Neutrophil (primary cell): ENCODE results near the gene CEMIP2.

Experiments used
- H3K27ac ChIP-seq: fragments of 200-600 bp; sonication (generic); 2 replicates; pipeline ENCODE4 v1.5.1; 2016; ENCODE audit warnings: mild to moderate bottlenecking, moderate library complexity
- H3K27me3 ChIP-seq: fragments of 200-600 bp; sonication (generic); 2 replicates; pipeline ENCODE4 v1.6.0; 2016; ENCODE audit warnings: mild to moderate bottlenecking
- H3K36me3 ChIP-seq: fragments of 200-600 bp; sonication (generic); 2 replicates; pipeline ENCODE4 v1.5.1; 2017
- H3K4me1 ChIP-seq, 2 experiments: fragments of 200-600 bp in 1 of 2; sonication (generic) in 1 of 2; 1 replicate in 1 of 2; 2 replicates in 1 of 2; pipeline versions ENCODE4 v1.5.1 to v1.6.1; 2013 to 2016; ENCODE audit warnings: low read depth in 1 of 2, low read length in 1 of 2, mild to moderate bottlenecking in 1 of 2, moderate library complexity in 1 of 2; ENCODE audit not compliant: control insufficient read depth in 1 of 2, insufficient read depth in 1 of 2
- H3K4me3 ChIP-seq, 2 experiments: fragments of 200-600 bp in 1 of 2; sonication (generic) in 1 of 2; 1 replicate in 1 of 2; 2 replicates in 1 of 2; pipeline ENCODE4 v1.5.1; 2013 to 2016; ENCODE audit warnings: low read depth in 1 of 2, low read length in 1 of 2, mild to moderate bottlenecking in 1 of 2, moderate library complexity in 1 of 2
- H3K9me3 ChIP-seq: fragments of 200-600 bp; sonication (generic); 2 replicates; pipeline ENCODE4 v1.5.1; 2016
- TF ChIP-seq, protein P1 (sequence below): fragments of 200-600 bp; sonication (generic); IDR thresholded peaks from 2 replicates; pipeline ENCODE4 v1.5.1; 2016; ENCODE audit warnings: antibody characterized with exemption

CEMIP2 gene

DNA sequence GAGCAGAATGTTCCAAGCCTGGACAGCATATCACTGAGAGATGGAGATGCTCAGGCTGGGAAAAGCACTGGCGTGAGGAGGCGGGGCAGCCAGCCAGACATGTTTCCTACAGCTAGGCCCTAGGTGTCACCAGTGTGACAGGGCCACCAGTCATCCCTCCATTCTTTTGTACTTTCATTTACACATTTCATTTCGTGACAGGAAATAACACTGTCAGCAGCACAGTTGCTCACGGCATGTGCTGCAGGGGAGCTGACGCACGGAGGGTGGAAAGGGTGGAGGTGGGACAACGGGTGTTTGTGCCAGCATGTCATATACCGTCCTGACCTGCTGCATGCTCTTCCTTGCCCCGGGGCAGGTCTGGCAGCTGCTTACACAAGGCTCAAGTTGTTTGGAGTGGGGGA is 14.8 kb upstream of the CEMIP2 start:
- TF ChIP-seq, protein P1, sequence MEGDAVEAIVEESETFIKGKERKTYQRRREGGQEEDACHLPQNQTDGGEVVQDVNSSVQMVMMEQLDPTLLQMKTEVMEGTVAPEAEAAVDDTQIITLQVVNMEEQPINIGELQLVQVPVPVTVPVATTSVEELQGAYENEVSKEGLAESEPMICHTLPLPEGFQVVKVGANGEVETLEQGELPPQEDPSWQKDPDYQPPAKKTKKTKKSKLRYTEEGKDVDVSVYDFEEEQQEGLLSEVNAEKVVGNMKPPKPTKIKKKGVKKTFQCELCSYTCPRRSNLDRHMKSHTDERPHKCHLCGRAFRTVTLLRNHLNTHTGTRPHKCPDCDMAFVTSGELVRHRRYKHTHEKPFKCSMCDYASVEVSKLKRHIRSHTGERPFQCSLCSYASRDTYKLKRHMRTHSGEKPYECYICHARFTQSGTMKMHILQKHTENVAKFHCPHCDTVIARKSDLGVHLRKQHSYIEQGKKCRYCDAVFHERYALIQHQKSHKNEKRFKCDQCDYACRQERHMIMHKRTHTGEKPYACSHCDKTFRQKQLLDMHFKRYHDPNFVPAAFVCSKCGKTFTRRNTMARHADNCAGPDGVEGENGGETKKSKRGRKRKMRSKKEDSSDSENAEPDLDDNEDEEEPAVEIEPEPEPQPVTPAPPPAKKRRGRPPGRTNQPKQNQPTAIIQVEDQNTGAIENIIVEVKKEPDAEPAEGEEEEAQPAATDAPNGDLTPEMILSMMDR: no peak
- Histone ChIP-seq H3K4me1 (no peaks in the 10 kb centered on the region), H3K36me3 (no peaks in the 10 kb centered on the region), H3K27me3 (no peaks in the 10 kb centered on the region), H3K9me3 (no peaks in the 10 kb centered on the region), H3K27ac (no peak overlapping the region), H3K4me3 (no peak overlapping the region)

DNA sequence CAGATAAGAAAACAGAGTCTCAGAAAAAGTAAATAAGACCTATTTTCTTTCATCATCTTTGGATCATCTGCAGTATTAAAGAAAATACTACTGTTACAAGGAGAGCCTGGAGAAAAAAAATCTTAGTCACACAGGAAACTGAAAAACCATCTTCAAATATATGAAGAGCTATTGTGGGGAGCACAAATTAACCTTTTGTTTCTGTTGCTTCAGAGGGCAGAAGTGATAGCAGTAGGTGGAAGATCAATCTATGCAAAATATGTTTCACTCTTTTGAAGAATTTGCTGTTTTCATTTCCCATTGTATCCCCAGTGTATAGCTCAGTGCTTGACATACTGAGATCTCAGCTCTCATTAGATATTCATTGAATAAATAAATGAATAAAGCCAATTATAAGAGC is 13.1 kb upstream of the CEMIP2 start:
- Histone ChIP-seq H3K27me3 (no peaks in the 10 kb centered on the region), H3K4me1 (no peaks in the 10 kb centered on the region), H3K36me3 (no peaks in the 10 kb centered on the region), H3K4me3 (no peak overlapping the region), H3K27ac (no peak overlapping the region), H3K9me3 (no peaks in the 10 kb centered on the region)
- TF ChIP-seq, protein P1: no peak

DNA sequence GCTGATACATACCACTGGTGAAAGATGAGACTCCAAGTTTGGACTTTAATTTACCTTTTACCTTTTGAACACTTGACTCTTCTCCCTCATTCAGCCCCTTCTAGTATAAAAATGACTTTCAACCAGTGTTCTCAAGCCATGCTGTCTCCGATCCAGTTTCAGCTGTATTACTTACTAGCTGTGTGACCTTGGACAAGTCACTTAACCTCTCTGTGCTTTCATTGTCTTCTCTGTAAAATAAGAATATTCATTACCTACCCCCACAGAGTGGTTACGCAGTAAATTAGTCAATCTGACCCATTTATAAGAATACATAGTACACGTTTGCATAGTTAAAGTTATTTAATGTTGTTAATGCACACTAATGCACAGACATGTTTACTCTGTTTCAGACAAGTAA is 12.6 kb upstream of the CEMIP2 start:
- no peak overlapping the region for H3K4me3 ChIP-seq
- no peaks in the 10 kb centered on the region for H3K27me3 ChIP-seq
- H3K4me1 ChIP-seq: no peaks in the 10 kb centered on the region
- H3K36me3 ChIP-seq: no peaks in the 10 kb centered on the region
- H3K27ac ChIP-seq: no peak overlapping the region
- no peaks in the 10 kb centered on the region for H3K9me3 ChIP-seq
- TF ChIP-seq, protein P1: no peak

DNA sequence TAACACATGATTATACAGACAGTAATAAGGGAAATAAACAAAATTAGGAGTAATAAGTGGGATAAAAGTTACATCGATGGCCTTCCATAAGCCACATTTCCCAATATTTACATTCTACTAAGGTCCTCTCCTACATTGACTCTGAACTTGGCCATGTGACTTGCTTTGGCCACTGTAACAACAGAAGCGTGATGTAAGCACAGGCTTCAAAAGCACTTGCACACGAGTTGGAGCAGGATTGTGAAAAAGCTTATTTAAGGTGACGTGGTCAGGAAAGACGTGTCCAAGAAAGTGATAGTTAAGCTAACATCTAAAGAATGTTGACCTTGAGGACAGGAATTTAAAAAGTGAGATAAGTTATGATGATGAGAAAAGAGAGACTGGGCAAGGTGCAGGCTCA is 9.8 kb upstream of the CEMIP2 start:
- Histone ChIP-seq H3K36me3 (no peaks in the 10 kb centered on the region), H3K4me3 (no peak overlapping the region), H3K9me3 (no peaks in the 10 kb centered on the region), H3K27me3 (no peaks in the 10 kb centered on the region), H3K4me1 (peaks cover 0 to 5% of the 10 kb centered on the region in 2 experiments), H3K27ac (no peak overlapping the region)
- TF ChIP-seq, protein P1: no peak

DNA sequence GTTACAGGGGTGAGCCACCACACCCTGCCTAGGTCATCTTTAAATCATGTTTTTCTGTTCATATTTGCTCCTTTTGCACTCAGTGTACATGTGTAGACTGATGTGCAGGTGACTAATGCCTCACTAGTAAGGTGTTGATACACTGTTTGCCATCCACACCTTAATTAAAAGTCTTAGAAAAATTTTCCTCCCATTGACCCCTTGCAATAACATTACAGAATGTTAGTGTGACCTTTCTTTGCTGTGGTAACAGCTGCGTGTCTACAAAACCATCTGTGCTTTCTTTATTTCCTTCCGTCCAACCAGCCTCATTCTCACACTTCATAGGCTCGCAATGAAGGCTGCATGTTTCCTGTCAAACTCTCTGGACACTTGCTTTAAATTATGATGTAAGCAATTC is 6.6 kb upstream of the CEMIP2 start:
- Histone ChIP-seq H3K36me3 (no peaks in the 10 kb centered on the region), H3K4me1 (peaks cover 0 to 5% of the 10 kb centered on the region in 2 experiments), H3K27ac (no peak overlapping the region), H3K4me3 (no peak overlapping the region), H3K9me3 (no peaks in the 10 kb centered on the region), H3K27me3 (peaks cover 12% of the 10 kb centered on the region)
- TF ChIP-seq, protein P1: no peak

DNA sequence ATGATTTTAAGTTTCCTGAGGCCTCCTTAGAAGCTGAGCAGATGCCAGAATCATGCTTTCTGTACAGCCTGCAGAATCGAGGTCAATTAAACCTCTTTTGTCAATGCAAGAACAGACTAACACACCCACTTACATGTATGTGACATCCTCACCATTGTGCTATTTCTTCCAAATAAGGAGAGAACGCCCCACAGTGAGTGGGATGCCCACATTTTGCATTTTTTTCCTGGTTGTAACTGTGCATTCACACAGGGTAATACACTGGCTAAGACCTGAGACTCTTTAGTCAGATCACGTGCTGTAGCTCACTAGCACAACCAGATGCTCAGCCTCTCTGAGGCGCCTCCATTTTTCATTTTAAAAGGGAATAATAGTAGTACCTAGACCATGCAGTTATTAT is 4.4 kb upstream of the CEMIP2 start:
- H3K9me3 ChIP-seq: no peaks in the 10 kb centered on the region
- peaks cover 22% of the 10 kb centered on the region for H3K27me3 ChIP-seq
- TF ChIP-seq, protein P1: no peak
- no peak overlapping the region for H3K27ac ChIP-seq
- no peaks in the 10 kb centered on the region for H3K36me3 ChIP-seq
- peaks cover 12 to 18% of the 10 kb centered on the region in 2 experiments for H3K4me1 ChIP-seq
- no peak overlapping the region for H3K4me3 ChIP-seq
